Endodermal cell (in vitro differentiated cells): ENCODE results near the gene GOLGA6B. TPM values are rescaled to one million over a fixed set of nuclear protein-coding genes. Genes with fewer than 3 reads are reported as not detected.

Source experiments
- DNase-seq: peaks from one replicate; pipeline ENCODE4 v3.0.0-alpha.2; 2017
- H3K27ac ChIP-seq: 2 replicates; pipeline ENCODE4 v1.5.1; 2013; ENCODE audit warnings: mild to moderate bottlenecking, low read depth, low read length, moderate library complexity
- H3K27me3 ChIP-seq: 2 replicates; pipeline ENCODE4 v1.6.1; 2013; ENCODE audit warnings: mild to moderate bottlenecking, low read length, moderate library complexity; ENCODE audit not compliant: insufficient read depth, control insufficient read depth, poor library complexity, severe bottlenecking
- H3K36me3 ChIP-seq: 2 replicates; pipeline ENCODE4 v1.7.0; 2013; ENCODE audit warnings: mild to moderate bottlenecking, low read length, moderate library complexity; ENCODE audit not compliant: control insufficient read depth, insufficient read depth
- H3K4me1 ChIP-seq: one replicate; pipeline ENCODE4 v1.7.0; 2013; ENCODE audit warnings: low read length; ENCODE audit not compliant: control insufficient read depth, insufficient read depth
- H3K4me3 ChIP-seq: 2 replicates; pipeline ENCODE4 v1.5.1; 2013; ENCODE audit warnings: mild to moderate bottlenecking, low read length, moderate library complexity
- H3K9ac ChIP-seq: 2 replicates; pipeline ENCODE4 v1.6.1; 2013; ENCODE audit warnings: mild to moderate bottlenecking, low read length, moderate library complexity; ENCODE audit not compliant: poor library complexity, severe bottlenecking; ENCODE audit errors: extremely low read depth
- H3K9me3 ChIP-seq: 2 replicates; pipeline ENCODE4 v1.6.1; 2013; ENCODE audit warnings: mild to moderate bottlenecking, low read length, moderate library complexity; ENCODE audit not compliant: control insufficient read depth
- H3K27ac Mint-ChIP-seq: 2 replicates; pipeline ENCODE4 v1.8.0; 2020; ENCODE audit warnings: mixed read lengths
- H3K27me3 Mint-ChIP-seq: 2 replicates; pipeline ENCODE4 v1.8.0; 2021; ENCODE audit warnings: mild to moderate bottlenecking, mixed read lengths; ENCODE audit not compliant: insufficient read depth
- H3K36me3 Mint-ChIP-seq: 2 replicates; pipeline ENCODE4 v1.8.0; 2020; ENCODE audit warnings: low read depth, mixed read lengths
- H3K4me1 Mint-ChIP-seq: 2 replicates; pipeline ENCODE4 v1.8.0; 2020; ENCODE audit warnings: mixed read lengths
- H3K4me3 Mint-ChIP-seq: 2 replicates; pipeline ENCODE4 v1.8.0; 2020; ENCODE audit warnings: mild to moderate bottlenecking, moderate library complexity, mixed read lengths
- H3K9me3 Mint-ChIP-seq: 2 replicates; pipeline ENCODE4 v1.8.0; 2020; ENCODE audit warnings: mild to moderate bottlenecking, mixed read lengths
- CTCF ChIP-seq: fragments of 200-600 bp; sonication (generic); conservative IDR thresholded peaks from 2 replicates; pipeline ENCODE4 v1.5.0; 2021; ENCODE audit warnings: antibody characterized with exemption, mild to moderate bottlenecking
- WGBS, 2 experiments: methylation state at CpG; one replicate each; pipeline versions ENCODE4 v1.1.5 to v1.1.7; 2013; ENCODE audit warnings: missing lambda C conversion rate in 2 of 2, mixed read lengths in 1 of 2; ENCODE audit not compliant: insufficient coverage in 1 of 2, insufficient read length in 1 of 2; 5-methylcytosine and 5-hydroxymethylcytosine counted together
- total RNA-seq, 2 donors: library from RNA; stranded (reverse); fragmentation: NEBNext Ultra II Directional in 1 of 2; extraction: Animal tissue kit (Norgen Biotek cat#: 25700) in 1 of 2; gene quantifications; 2 replicates in 1 of 2; 3 replicates in 1 of 2; pipeline ENCODE4 v1.2.1, GENCODE V29; 2021

GOLGA6B gene
- total RNA-seq, 2 donors from 2014 or later = not detected

- Histone ChIP-seq H3K27me3 (no peaks in the 10 kb centered on the region), H3K9me3 (no peaks in the 10 kb centered on the region), H3K9ac (peak within 1 kb of the TSS; percentile 97), H3K4me1 (no peaks in the 10 kb centered on the region), H3K4me3 (peak within 1 kb of the TSS; percentile 96), H3K36me3 (no peaks in the 10 kb centered on the region), H3K27ac (peak within 1 kb of the TSS; percentile 93)
- peak within 1 kb of the TSS; percentile 87 for H3K4me3 Mint-ChIP-seq
- peak; percentile 96 for DNase-seq
- H3K27ac Mint-ChIP-seq = peak within 1 kb of the TSS; percentile 99
- no peaks in the 10 kb centered on the region for H3K9me3 Mint-ChIP-seq
- H3K4me1 Mint-ChIP-seq = peaks cover 6% of the 10 kb centered on the region
- 0 to 1% methylated on average over 29 to 49 of the region's 49 CpGs for WGBS, 2 experiments
- no peak for TF ChIP-seq CTCF
- no peaks in the 10 kb centered on the region for H3K36me3 Mint-ChIP-seq
- no peaks in the 10 kb centered on the region for H3K27me3 Mint-ChIP-seq
These were observed 31.7 kb downstream of the GOLGA6B start, which contains the start of the genes BBS4 and HIGD2B for GRCh38 chr15:72685925-72686794. BBS4 (plus strand) TSS chr15:72686207; CDS start chr15:72686228, 21 bp downstream. HIGD2B (minus strand) TSS chr15:72686182; CDS start chr15:72676374, 9,808 bp downstream.

GRCh38 chr15:72688697-72689096 is 34.2 kb downstream of the GOLGA6B start:
- H3K4me1 ChIP-seq = no peaks in the 10 kb centered on the region
- 94% methylated on average over 5 of the region's 5 CpGs; no CpG with 5 or more reads in 1 of the 2 experiments for WGBS, 2 experiments
- no peak overlapping the region for H3K4me3 ChIP-seq
- no peaks in the 10 kb centered on the region for H3K36me3 Mint-ChIP-seq
- no peak for TF ChIP-seq CTCF
- no peak overlapping the region for H3K27ac Mint-ChIP-seq
- no peak overlapping the region for H3K4me3 Mint-ChIP-seq
- peaks cover 6% of the 10 kb centered on the region for H3K4me1 Mint-ChIP-seq
- no peak for DNase-seq
- no peak overlapping the region for H3K27ac ChIP-seq
- H3K9me3 ChIP-seq = no peaks in the 10 kb centered on the region
- no peaks in the 10 kb centered on the region for H3K9me3 Mint-ChIP-seq
- no peak overlapping the region for H3K9ac ChIP-seq
- no peaks in the 10 kb centered on the region for H3K36me3 ChIP-seq
- no peaks in the 10 kb centered on the region for H3K27me3 Mint-ChIP-seq
- no peaks in the 10 kb centered on the region for H3K27me3 ChIP-seq

GRCh38 chr15:72690938-72691337 is 36.4 kb downstream of the GOLGA6B start:
- Histone ChIP-seq H3K4me3 (no peak overlapping the region), H3K27ac (no peak overlapping the region), H3K36me3 (no peaks in the 10 kb centered on the region), H3K4me1 (no peaks in the 10 kb centered on the region), H3K27me3 (no peaks in the 10 kb centered on the region), H3K9ac (no peak overlapping the region), H3K9me3 (no peaks in the 10 kb centered on the region)
- Mint-ChIP-seq H3K36me3 (peaks cover 7% of the 10 kb centered on the region), H3K9me3 (no peaks in the 10 kb centered on the region), H3K4me1 (no peaks in the 10 kb centered on the region), H3K4me3 (no peak overlapping the region), H3K27ac (no peak overlapping the region), H3K27me3 (no peaks in the 10 kb centered on the region)
- WGBS, 2 experiments = 91% methylated on average over 4 of the region's 5 CpGs; no CpG with 5 or more reads in 1 of the 2 experiments
- no peak for TF ChIP-seq CTCF
- DNase-seq = no peak
